GM19238 (cell line): ENCODE measurements around the gene CD5L.

Experiments
- DNase-seq: peaks from one replicate; pipeline ENCODE4 v3.0.0; 2011; ENCODE audit warnings: low spot score; ENCODE audit not compliant: insufficient read length

The CD5L gene

DNA sequence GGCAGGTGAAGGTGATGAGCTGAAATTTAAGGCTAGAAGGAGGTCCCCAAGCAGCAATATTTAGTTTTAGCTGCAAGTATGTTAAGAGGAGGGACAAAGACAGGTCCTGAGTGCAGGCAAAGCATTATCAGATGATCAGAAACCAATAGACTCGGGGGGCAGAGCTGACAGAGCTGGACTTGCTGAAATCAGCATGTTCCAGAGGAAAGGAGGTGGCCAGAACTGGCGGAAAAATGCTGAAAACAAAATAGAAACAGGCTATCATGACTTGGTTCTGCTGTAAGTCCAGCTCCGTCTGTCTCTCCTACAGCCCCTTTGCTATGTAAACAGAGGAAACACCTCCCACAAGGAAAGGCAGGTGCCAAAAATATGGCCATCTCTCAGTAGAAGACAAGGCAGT lies at the start of gene CD5L:
Gene CD5L (minus strand): TSS at position 101 of the 400 bp plus-strand sequence. CDS start 107 bp downstream, outside the sequence.
- no peak for DNase-seq

GRCh38 chr1:157882580-157882979 lies 41.0 kb upstream of the CD5L start:
- no peak for DNase-seq

GRCh38 chr1:157880621-157881020 lies 39.0 kb upstream of the CD5L start:
- no peak for DNase-seq

DNA sequence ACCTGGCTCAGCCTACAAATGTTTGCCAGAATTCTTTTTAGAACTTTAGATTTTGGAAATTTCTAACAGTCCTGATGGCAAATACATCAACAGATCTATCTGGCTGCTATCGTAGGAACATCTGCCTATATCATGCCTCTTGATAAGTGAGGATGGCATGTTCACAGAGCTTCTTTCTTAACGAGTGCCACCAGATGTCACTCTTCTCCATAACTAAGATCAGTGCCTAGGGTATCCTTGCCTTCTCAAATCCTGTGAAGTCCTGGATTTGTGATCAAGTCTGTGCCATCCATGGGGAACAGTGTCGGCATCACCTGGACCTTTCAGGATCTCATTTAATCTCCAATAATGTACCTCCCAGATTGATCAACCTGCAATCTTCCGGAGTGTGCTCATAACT lies 36.5 kb upstream of the CD5L start:
- DNase-seq: no peak

GRCh38 chr1:157870490-157870889 lies 28.9 kb upstream of the CD5L start:
- DNase-seq: no peak

GRCh38 chr1:157868654-157869053 lies 27.0 kb upstream of the CD5L start:
- DNase-seq: no peak

DNA sequence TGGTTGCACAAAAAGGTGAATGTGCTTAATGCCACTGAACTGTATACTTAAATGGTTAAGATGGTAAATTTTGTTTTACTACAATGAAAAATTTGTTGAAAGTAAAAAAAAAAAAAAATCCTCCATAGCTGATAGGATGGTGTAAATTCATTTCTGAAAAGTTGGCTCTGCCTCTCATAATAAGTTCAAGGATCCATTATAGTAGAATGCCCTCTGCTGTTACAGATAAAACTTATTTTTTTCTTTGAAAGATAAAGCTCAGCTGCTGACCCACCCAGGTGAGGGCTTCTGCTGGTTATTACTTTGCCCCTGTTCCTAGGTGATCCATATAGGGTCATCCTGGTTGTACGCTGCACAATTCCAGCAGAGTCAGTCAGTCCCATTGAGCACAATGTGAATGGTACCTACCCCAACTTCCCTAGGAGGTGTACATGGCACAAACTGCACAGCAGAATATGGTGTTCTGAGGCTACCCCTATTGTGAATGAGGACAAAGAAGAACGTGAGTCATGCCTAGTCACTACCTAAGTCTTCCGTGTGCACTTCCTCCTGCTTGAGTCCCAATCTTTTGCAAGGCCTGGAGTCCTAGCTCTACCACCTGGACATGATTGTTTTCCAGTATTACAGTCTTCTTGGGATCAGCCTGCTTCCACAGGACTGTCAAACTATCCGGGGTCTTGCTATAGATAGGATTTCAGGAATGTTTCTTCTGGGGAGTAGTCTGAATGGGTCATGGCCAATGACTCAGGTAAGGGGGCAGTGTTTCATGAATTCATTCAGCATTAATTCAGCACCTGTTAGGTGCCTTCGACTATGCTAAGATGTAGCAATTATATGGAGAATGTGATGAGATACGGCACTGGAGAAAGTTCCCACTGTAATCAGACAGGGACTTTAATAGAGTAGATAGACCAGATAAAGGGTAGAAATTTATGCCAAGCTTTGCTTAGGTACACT lies 20.8 kb upstream of the CD5L start:
- DNase-seq: no peak

- DNase-seq: peak; percentile 7
Measured at GRCh38 chr1:157856538-157856937, 14.9 kb upstream of the CD5L start.

- DNase-seq: no peak
Measured at GRCh38 chr1:157852476-157852875, 10.9 kb upstream of the CD5L start.

DNA sequence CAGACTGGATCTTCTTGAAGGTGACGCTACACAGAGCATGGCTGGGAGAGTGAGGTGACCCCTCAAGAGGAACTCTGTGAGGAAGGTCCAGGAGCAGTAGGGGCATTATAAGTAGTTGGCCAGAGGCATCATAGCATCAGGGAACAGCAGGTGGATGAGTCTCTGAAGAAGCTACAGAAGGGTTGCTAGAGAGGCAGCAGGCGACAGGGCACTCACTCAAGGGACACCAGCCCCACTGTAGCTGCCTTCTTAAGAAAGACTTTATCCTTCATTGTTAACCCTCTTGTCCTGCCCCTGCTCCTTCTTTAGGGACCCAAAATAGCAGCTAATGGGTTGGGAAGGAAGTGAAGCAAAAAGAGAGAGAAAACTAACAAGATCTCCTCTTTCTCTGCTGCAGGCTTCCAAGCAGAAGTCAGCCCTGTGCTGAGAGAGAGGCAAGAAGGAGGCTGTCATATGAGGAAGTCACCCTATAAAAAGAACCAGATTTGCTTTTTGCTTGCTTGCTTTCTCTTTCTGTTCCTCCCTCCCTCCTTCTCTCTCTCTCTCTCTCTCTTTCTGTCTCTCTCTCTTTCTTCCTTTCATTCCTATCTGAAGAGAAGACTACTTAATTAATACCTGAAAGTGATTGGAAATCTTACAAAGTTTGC lies 7.7 kb upstream of the CD5L start:
- peak; percentile 13 for DNase-seq

DNA sequence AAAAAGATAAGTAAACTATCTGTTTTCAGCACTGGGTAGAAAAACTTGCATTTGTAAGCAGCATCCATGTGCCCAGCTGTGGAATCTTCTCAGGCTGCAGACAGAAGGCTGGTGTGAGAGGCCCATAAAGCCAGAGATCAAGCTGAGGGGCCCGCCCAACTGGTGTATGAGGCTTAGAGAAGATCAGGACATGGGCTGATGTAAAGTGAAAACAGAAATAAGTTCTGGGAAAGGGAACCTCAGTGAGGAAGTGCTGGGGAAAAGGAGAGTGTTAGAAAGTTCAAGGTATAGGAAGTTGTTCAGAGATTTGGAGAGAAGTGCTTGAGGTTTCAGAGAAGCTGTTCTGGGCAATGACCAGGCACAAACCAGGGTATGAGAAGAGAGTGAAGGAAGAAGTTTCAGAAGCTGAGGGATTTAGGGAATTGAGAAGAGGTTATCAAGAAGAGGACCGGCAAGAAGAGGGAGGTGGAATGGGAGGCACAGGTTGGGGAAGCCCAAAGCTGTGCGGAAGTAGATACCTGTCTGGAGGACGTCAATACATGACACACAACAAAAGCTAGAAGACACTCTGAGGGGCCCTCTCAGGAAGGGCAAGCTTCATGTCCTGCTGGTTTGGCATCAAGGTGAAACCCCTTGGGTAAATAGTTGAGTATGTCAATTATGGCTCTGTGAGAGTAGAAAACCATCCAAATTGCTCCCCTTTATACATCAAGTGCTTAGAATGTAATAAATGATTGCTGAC lies 2.7 kb upstream of the CD5L start:
- no peak for DNase-seq

DNA sequence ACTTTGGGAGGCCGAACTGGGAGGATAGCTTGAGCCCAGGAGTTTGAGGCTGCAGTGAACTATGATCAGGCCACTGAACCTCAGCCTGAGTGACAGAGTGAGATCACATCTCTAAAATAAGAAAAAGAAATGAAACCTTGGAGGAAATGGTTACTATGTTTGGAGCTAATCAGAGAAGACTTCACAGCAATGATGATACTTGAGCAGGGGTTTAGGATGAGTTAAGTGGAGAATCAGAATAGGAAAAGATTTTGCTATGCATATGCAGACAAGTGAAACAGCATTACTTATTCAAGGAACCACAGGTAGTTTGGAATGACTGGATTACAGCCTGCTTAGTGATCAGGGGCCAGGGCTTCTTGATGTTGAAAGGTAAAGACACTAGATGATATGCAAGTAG lies 1.3 kb upstream of the CD5L start:
- DNase-seq: no peak

DNA sequence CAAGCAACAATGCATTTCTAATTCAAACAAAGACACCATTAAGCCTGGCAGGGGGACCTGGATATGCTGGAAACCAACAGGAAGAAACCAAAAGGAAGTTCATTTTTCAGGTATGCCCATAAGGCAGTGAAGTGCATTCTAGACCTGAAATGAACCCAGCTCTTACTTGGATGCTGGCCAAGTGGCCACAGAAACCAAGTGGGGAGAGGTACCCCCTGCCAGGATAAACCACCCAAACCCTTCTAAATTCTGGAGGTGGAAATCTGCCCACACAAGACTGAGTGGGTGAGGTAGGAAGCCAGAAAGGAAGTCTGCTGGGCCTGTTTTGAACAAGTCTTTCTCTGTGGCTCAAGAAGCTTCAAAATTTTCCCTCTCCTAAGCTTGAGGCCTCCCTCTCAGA lies 2.6 kb downstream of the CD5L start:
- DNase-seq: no peak

- no peak for DNase-seq
Measured at GRCh38 chr1:157834430-157834829, 7.2 kb downstream of the CD5L start.

DNA sequence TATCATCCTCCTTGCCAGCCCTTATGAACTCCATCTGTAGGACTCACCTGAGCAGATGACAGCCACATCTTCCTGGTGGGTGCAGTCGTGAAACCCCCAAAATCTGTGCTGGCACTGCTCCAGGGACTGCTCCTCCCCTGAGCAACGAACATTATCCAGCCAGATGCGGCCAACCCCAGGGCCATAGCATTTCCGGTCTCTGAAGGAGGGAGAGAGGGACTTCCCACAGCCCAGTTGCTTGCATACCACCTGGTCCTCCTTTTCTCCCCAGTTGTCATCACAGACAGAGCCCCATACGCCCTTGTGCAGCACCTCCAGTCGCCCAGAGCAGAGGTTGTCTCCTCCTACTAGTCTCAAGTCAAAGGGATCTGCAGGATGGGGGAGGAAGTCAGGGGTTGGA lies 8.5 kb downstream of the CD5L start:
- no peak for DNase-seq

- no peak for DNase-seq
Measured at GRCh38 chr1:157831968-157832626, 9.5 kb downstream of the CD5L start.

DNA sequence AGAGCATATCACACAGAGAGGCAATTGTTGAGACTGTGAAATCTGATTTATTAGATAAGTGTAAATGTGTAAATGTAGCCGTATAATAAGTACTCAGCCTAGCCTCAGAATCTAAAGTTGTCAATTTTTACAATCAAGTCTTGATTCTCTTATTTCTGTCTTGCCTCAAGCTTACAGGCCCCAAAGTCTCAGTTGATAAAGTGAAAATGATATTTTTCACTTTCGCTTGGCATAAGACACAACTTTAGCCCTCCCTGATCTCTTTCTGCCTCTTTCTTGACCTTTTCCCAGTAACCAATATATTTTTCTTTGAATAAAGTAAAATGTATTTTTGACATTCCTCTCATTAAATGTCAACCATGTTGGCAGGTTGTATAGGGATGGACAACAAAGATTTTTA lies 10.7 kb downstream of the CD5L start:
- DNase-seq: no peak

DNA sequence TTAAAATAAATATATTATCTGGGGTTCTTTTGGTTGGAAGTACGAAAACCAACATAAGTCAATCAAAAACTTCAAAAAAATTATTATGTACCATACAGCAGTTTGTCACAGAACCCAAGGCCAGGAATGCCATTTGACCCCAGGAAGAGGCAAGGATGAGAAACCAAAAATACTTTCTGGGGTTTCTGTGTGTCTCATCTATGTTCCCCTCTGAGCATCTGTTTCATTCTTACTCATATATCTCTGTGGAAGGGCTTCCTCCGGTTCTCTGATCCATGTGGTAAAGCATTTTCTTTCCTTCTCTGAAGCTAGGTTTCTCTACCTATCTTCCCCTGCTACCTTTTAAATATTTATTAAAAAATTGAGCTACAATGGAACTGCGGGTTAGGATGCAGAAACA lies 11.9 kb downstream of the CD5L start:
- peak; percentile 17 for DNase-seq

GRCh38 chr1:157829210-157829609 lies 12.4 kb downstream of the CD5L start:
- no peak for DNase-seq

DNA sequence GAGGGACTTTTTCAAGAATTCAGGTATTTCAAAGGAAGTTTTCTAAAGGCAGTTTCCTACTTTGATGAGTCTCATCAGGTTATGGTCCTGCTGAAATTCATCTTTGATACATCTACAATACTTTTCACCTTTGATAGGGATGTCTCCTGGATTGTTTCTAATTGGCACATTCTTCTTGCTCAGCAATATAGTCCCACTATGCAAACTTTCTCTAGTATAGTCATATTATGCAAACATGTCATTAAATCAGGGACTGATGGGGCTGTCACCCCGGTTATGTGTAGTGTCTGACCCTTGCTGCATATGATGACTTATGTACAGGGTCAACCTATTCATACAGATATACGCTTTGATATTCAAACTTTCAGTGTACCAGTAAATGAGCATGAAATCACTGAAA lies 21.3 kb downstream of the CD5L start:
- no peak for DNase-seq

- no peak for DNase-seq
Measured at GRCh38 chr1:157819896-157820295, 21.7 kb downstream of the CD5L start, which contains the start of gene FCRL1. TSS of gene FCRL1 (minus strand) at chr1:157820120. CDS start at chr1:157820037, 83 bp downstream.
